Smooth muscle cell (in vitro differentiated cells): Measurements from ENCODE around the gene TRIM62. TPM values are rescaled to one million over a fixed set of nuclear protein-coding genes. Genes with fewer than 3 reads are reported as not detected.

Experiments used
- DNase-seq: peaks from one replicate; lab custom pipeline; 2025; ENCODE audit not compliant: unreplicated experiment; lab: John Stamatoyannopoulos, UW
- H2AFZ ChIP-seq: fragments of 200-600 bp; sonication (generic); 2 replicates; pipeline ENCODE4 v1.6.0; 2016; ENCODE audit warnings: antibody characterized with exemption, low read depth, mild to moderate bottlenecking
- H3F3A ChIP-seq: fragments of 200-600 bp; sonication (generic); 2 replicates; pipeline ENCODE4 v1.6.0; 2017; ENCODE audit warnings: antibody characterized with exemption, low read depth
- H3K27ac ChIP-seq: fragments of 200-600 bp; sonication (generic); 2 replicates; pipeline ENCODE4 v1.5.1; 2016; ENCODE audit warnings: low read depth, mild to moderate bottlenecking
- H3K27me3 ChIP-seq: fragments of 200-600 bp; sonication (generic); 2 replicates; pipeline ENCODE4 v1.6.1; 2016; ENCODE audit warnings: low read depth, mild to moderate bottlenecking
- H3K36me3 ChIP-seq: fragments of 200-600 bp; sonication (generic); 2 replicates; pipeline ENCODE4 v1.5.1; 2016; ENCODE audit warnings: low read depth
- H3K4me1 ChIP-seq: fragments of 200-600 bp; sonication (generic); 2 replicates; pipeline ENCODE4 v1.5.1; 2016; ENCODE audit warnings: low read depth
- H3K4me2 ChIP-seq: fragments of 200-600 bp; sonication (generic); 2 replicates; pipeline ENCODE4 v1.6.0; 2016; ENCODE audit warnings: mild to moderate bottlenecking
- H3K4me3 ChIP-seq: fragments of 200-600 bp; sonication (generic); 2 replicates; pipeline ENCODE4 v1.5.1; 2016; ENCODE audit warnings: mild to moderate bottlenecking
- H3K79me2 ChIP-seq: fragments of 200-600 bp; sonication (generic); 2 replicates; pipeline ENCODE4 v1.6.0; 2016; ENCODE audit warnings: low read depth, mild to moderate bottlenecking
- H3K9ac ChIP-seq: fragments of 200-600 bp; sonication (generic); 2 replicates; pipeline ENCODE4 v1.6.0; 2016; ENCODE audit warnings: low read depth
- H3K9me3 ChIP-seq: fragments of 200-600 bp; sonication (generic); replicated peaks from 2 replicates; pipeline ENCODE4 v1.5.1; 2016; ENCODE audit warnings: low read depth
- H4K20me1 ChIP-seq: fragments of 200-600 bp; sonication (generic); 2 replicates; pipeline ENCODE4 v1.6.0; 2016; ENCODE audit warnings: low read depth
- WGBS: methylation state at CpG from one replicate; pipeline ENCODE4 v1.1.7; 2016; ENCODE audit warnings: low lambda C conversion rate; 5-methylcytosine and 5-hydroxymethylcytosine counted together
- polyA plus RNA-seq: library from polyadenylated mRNA; unstranded; fragments of >200 nt; fragmentation: Nextera tagmentation; extraction: Ambion mirVana; gene quantifications from 2 replicates; pipeline ENCODE4 v1.2.1, GENCODE V29; 2016
- total RNA-seq: library from RNA; depleted of rRNA; stranded (reverse); fragments of >200 nt; gene quantifications from 2 replicates; pipeline ENCODE4 v1.2.3, GENCODE V29; 2014
- TF ChIP-seq, protein P1 (sequence below): fragments of 200-600 bp; sonication (generic); IDR thresholded peaks from 2 replicates; pipeline ENCODE4 v1.5.1; 2017; ENCODE audit warnings: borderline replicate concordance, mild to moderate bottlenecking, antibody characterized with exemption; ENCODE audit not compliant: insufficient read depth, poor library complexity, severe bottlenecking

The TRIM62 gene
- total and polyA plus RNA-seq, 2 experiments from 2014 or later: 1.3 to 3.9 TPM

DNA sequence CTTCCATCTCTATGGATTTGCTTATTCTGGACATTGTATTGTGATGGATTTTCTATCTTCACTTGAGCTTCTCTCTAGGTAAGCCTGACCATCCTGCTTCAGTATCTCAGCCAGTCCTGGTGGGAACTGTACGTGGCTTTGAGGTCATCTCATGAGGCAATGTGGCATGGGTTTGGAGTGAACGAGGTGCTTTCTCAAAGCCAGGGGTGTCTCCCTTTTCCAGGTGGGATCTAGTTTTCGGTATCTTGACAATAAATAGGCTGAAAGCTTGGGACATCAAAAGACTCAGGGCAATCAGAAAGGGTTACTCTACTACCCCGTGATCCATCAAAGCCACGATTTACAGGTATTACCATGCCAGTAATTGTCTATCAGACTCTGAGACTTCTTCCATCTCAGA is 60.1 kb downstream of the TRIM62 start:
- TF ChIP-seq, protein P1, sequence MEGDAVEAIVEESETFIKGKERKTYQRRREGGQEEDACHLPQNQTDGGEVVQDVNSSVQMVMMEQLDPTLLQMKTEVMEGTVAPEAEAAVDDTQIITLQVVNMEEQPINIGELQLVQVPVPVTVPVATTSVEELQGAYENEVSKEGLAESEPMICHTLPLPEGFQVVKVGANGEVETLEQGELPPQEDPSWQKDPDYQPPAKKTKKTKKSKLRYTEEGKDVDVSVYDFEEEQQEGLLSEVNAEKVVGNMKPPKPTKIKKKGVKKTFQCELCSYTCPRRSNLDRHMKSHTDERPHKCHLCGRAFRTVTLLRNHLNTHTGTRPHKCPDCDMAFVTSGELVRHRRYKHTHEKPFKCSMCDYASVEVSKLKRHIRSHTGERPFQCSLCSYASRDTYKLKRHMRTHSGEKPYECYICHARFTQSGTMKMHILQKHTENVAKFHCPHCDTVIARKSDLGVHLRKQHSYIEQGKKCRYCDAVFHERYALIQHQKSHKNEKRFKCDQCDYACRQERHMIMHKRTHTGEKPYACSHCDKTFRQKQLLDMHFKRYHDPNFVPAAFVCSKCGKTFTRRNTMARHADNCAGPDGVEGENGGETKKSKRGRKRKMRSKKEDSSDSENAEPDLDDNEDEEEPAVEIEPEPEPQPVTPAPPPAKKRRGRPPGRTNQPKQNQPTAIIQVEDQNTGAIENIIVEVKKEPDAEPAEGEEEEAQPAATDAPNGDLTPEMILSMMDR: no peak
- H3K4me2 ChIP-seq: no peak overlapping the region
- no peaks in the 10 kb centered on the region for H3K9me3 ChIP-seq
- no peaks in the 10 kb centered on the region for H3K27me3 ChIP-seq
- no peaks in the 10 kb centered on the region for H3F3A ChIP-seq
- H3K27ac ChIP-seq: no peak overlapping the region
- no peak overlapping the region for H3K9ac ChIP-seq
- H3K79me2 ChIP-seq: no peaks in the 10 kb centered on the region
- DNase-seq: no peak
- H3K4me1 ChIP-seq: no peaks in the 10 kb centered on the region
- WGBS: 89% methylated on average over 5 of the region's 5 CpGs
- H3K4me3 ChIP-seq: no peak overlapping the region
- no peaks in the 10 kb centered on the region for H4K20me1 ChIP-seq
- no peak overlapping the region for H2AFZ ChIP-seq
- no peaks in the 10 kb centered on the region for H3K36me3 ChIP-seq

DNA sequence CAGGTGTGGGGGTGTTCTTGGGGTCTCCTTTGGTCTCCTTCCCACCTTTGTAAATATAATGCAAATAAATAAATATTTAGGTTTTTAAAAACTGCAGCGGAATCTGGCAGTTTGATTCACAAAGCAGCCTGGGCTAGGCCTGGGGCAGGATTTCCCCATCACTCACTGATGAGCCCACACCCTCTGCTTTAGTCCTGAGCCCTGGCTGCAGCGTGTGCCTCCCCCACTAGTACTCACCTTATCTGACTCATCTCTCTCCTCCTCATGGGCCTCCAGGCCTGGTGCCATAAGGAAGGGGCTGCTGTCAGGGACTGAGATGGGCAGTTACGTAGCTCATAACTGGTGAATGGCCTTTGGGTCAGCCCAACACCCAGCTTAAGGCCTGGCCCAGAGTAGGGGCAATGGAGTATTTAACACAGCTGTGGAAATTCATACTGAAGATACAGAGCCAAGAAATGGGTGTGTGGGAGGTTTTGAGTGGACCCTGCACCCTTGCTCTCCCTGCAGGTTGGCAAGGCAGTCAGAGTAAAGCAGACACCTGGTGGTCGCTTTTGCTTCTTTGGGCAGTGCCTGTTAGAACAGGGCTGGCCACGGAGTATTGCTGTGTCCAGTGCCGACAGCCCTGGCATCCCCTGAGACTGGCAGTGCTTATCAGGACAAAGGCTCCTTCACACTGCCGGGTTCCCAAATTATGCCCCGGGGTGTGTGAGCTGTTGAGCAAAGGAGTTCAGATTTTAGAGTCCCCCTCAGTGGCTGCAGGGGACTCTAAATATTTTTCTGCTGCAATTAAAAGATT is 61.2 kb downstream of the TRIM62 start:
- WGBS: 80% methylated on average over 8 of the region's 8 CpGs
- no peaks in the 10 kb centered on the region for H3K9me3 ChIP-seq
- H3F3A ChIP-seq: no peaks in the 10 kb centered on the region
- no peak overlapping the region for H3K4me3 ChIP-seq
- DNase-seq: no peak
- no peak overlapping the region for H3K27ac ChIP-seq
- TF ChIP-seq, protein P1: no peak
- H3K4me1 ChIP-seq: no peaks in the 10 kb centered on the region
- H3K79me2 ChIP-seq: no peaks in the 10 kb centered on the region
- no peak overlapping the region for H2AFZ ChIP-seq
- H4K20me1 ChIP-seq: no peaks in the 10 kb centered on the region
- H3K9ac ChIP-seq: no peak overlapping the region
- H3K27me3 ChIP-seq: no peaks in the 10 kb centered on the region
- H3K4me2 ChIP-seq: no peak overlapping the region
- no peaks in the 10 kb centered on the region for H3K36me3 ChIP-seq

DNA sequence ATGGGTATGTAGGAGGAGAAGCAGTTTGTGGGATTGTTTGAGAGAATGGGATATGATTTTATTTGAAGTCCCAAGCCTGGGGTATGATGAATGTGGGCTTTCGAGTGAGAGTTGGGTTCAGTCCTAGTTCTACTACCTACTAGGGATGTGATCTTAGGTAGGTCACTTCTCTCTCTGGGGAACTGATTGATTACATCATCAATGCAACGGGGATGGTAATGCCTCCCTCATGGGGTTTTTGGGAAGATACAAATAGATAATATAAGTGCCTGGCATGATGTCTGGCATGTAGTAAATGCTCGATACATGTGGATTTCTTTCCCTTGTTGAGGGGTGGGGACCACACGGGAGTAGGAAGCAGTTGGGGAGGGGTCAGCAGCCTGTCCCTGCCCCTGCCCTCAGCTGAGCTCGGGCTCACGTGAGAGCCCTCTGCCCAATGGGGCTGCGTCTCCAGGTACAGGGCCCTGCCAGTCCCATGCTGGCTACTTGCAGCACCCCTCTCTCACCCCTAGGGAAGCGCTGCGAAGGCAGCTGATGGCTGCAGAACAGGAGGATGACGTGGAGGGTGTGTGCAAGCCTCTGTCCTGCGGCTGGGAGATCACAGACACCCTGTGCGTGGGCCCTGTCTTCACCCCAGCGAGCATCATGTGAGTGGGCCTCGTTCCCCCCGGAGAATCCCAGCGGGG is 62.2 kb downstream of the TRIM62 start:
- Histone ChIP-seq H3K79me2 (no peaks in the 10 kb centered on the region), H3K4me1 (no peaks in the 10 kb centered on the region), H3K4me2 (no peak overlapping the region), H3K4me3 (no peak overlapping the region), H2AFZ (no peak overlapping the region), H3K9ac (no peak overlapping the region), H3K27ac (no peak overlapping the region), H3K9me3 (no peaks in the 10 kb centered on the region), H3K36me3 (no peaks in the 10 kb centered on the region), H4K20me1 (no peaks in the 10 kb centered on the region), H3K27me3 (no peaks in the 10 kb centered on the region), H3F3A (no peaks in the 10 kb centered on the region)
- no peak for DNase-seq
- TF ChIP-seq, protein P1: no peak
- WGBS: 85% methylated on average over 16 of the region's 16 CpGs
